HEK293T (cell line): Measurements from ENCODE around the gene ZNF597.
"Not testable (repeated sequence)": the region's sequence is repeated elsewhere in the genome, so short reads cannot be mapped to it uniquely, and the experiment has no call there.

Experiments
- BHLHE40 ChIP-seq: fragments of 450-650 bp; IDR thresholded peaks from 2 replicates; pipeline ENCODE4 v1.6.1; 2016; ENCODE audit warnings: mild to moderate bottlenecking, moderate library complexity, borderline replicate concordance
- ELF4 ChIP-seq: fragments of 450-650 bp; IDR thresholded peaks from 2 replicates; pipeline ENCODE4 v1.6.1; 2017; ENCODE audit warnings: antibody characterized with exemption
- FOXA1 ChIP-seq: fragments of 450-650 bp; IDR thresholded peaks from 2 replicates; pipeline ENCODE4 v1.6.1; 2016; ENCODE audit warnings: mild to moderate bottlenecking
- FOXK2 ChIP-seq: fragments of 450-650 bp; IDR thresholded peaks from 2 replicates; pipeline ENCODE4 v1.6.1; 2016; ENCODE audit warnings: mild to moderate bottlenecking
- FOXM1 ChIP-seq: fragments of 450-650 bp; IDR thresholded peaks from 2 replicates; pipeline ENCODE4 v1.6.1; 2017; ENCODE audit warnings: mild to moderate bottlenecking, borderline replicate concordance
- HDGF ChIP-seq: fragments of 450-650 bp; IDR thresholded peaks from 2 replicates; pipeline ENCODE4 v1.6.1; 2017; ENCODE audit warnings: antibody characterized with exemption, borderline replicate concordance
- L3MBTL2 ChIP-seq: fragments of 450-650 bp; conservative IDR thresholded peaks from 2 replicates; pipeline ENCODE4 v1.6.1; 2016; ENCODE audit warnings: mild to moderate bottlenecking
- LEF1 ChIP-seq: fragments of 450-650 bp; IDR thresholded peaks from 2 replicates; pipeline ENCODE4 v1.6.1; 2017; ENCODE audit warnings: mild to moderate bottlenecking, borderline replicate concordance
- NFRKB ChIP-seq: fragments of 450-650 bp; IDR thresholded peaks from 2 replicates; pipeline ENCODE4 v1.6.1; 2016; ENCODE audit warnings: mild to moderate bottlenecking, moderate library complexity
- SP1 ChIP-seq: fragments of 450-650 bp; IDR thresholded peaks from 2 replicates; pipeline ENCODE4 v1.6.1; 2017
- SUZ12 ChIP-seq: fragments of 450-650 bp; IDR thresholded peaks from 2 replicates; pipeline ENCODE4 v1.6.1; 2016; ENCODE audit warnings: mild to moderate bottlenecking
- TARDBP ChIP-seq: fragments of 450-650 bp; IDR thresholded peaks from 2 replicates; pipeline ENCODE4 v1.6.1; 2016
- ZNF384 ChIP-seq: fragments of 450-650 bp; IDR thresholded peaks from 2 replicates; pipeline ENCODE4 v1.6.1; 2016
- TF ChIP-seq, protein P1 (sequence below): fragments of 450-650 bp; IDR thresholded peaks from 2 replicates; pipeline ENCODE4 v1.6.1; 2016

DNA sequence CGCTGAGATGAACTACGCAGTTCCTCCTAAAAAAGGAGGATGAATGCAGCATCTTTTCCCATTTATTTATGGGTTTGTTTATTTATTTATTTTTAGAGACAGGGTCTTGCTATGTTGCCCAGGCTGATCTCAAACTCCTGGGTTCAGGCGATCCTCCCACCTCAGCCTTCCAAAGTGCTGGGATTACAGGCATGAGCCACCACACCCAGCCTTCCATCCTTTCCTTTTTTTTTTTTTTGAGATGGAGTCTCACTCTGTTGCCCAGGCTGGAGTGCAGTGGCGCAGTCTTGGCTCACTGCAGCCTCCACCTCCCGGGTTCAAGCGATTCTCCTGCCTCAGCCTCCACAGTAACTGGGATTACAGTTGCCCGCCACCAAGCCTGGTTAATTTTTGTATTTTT is 31.6 kb upstream of the ZNF597 start:
- not testable (repeated sequence) for TF ChIP-seq FOXK2, HDGF, TARDBP, SP1, FOXM1, ZNF384, NFRKB, BHLHE40, L3MBTL2, ELF4, LEF1, SUZ12, FOXA1
- TF ChIP-seq, protein P1, sequence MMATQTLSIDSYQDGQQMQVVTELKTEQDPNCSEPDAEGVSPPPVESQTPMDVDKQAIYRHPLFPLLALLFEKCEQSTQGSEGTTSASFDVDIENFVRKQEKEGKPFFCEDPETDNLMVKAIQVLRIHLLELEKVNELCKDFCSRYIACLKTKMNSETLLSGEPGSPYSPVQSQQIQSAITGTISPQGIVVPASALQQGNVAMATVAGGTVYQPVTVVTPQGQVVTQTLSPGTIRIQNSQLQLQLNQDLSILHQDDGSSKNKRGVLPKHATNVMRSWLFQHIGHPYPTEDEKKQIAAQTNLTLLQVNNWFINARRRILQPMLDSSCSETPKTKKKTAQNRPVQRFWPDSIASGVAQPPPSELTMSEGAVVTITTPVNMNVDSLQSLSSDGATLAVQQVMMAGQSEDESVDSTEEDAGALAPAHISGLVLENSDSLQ = not testable (repeated sequence)
